HepG2 (cell line): ENCODE results near the gene IKZF5. TPM values are rescaled to one million over a fixed set of nuclear protein-coding genes. Genes with fewer than 3 reads are reported as not detected.
A peak's percentile ranks its signal among the peaks of the same experiment; 100 is the strongest.

Experiments
- AGO2 ChIP-seq: fragments of 200-400 bp; formaldehyde crosslinking; optimal IDR thresholded peaks from 2 replicates; pipeline ENCODE3; 2017; ENCODE audit warnings: mild to moderate bottlenecking, low read depth, low read length, moderate library complexity
- DBP ChIP-seq: sonication (generic); formaldehyde crosslinking; IDR thresholded peaks from 2 replicates; pipeline ENCODE4 v1.4.0; 2020; ENCODE audit warnings: missing genetic modification reagents; ENCODE audit errors: not compliant biosample characterization
- DNMT3B ChIP-seq: conservative IDR thresholded peaks from 2 replicates; pipeline ENCODE4 v1.6.1; 2016; ENCODE audit warnings: missing biosample characterization, control low read depth
- EHMT2 ChIP-seq: fragments of 200-600 bp; sonication (generic); IDR thresholded peaks from 2 replicates; pipeline ENCODE4 v1.7.0; 2017; ENCODE audit warnings: antibody characterized with exemption, low read depth, low read length, borderline replicate concordance
- ERF ChIP-seq: IDR thresholded peaks from 2 replicates; pipeline ENCODE4 v1.6.1; 2018; ENCODE audit warnings: missing biosample characterization, missing genetic modification reagents
- GTF3A ChIP-seq: sonication (generic); formaldehyde crosslinking; conservative IDR thresholded peaks from 2 replicates; pipeline ENCODE4 v1.4.0; 2020; ENCODE audit warnings: mild to moderate bottlenecking, missing genetic modification reagents
- HDAC6 ChIP-seq: fragments of 200-600 bp; sonication (generic); IDR thresholded peaks from 2 replicates; pipeline ENCODE4 v1.7.0; 2017; ENCODE audit warnings: mild to moderate bottlenecking, antibody characterized with exemption, low read length, low read depth
- HOXA9 ChIP-seq: sonication (generic); formaldehyde crosslinking; IDR thresholded peaks from 2 replicates; pipeline ENCODE4 v1.8.1; 2022; ENCODE audit warnings: missing genetic modification reagents, mild to moderate bottlenecking, moderate library complexity, borderline replicate concordance
- IKZF1 ChIP-seq: fragments of 450-650 bp; IDR thresholded peaks from 2 replicates; pipeline ENCODE4 v1.7.1; 2016
- KAT7 ChIP-seq: IDR thresholded peaks from 2 replicates; pipeline ENCODE4 v1.6.1; 2018; ENCODE audit warnings: borderline replicate concordance, missing compliant biosample characterization
- KDM6A ChIP-seq: IDR thresholded peaks from 2 replicates; pipeline ENCODE4 v1.6.1; 2016; ENCODE audit warnings: low read depth
- MAFG ChIP-seq: sonication (generic); formaldehyde crosslinking; IDR thresholded peaks from 2 replicates; pipeline ENCODE4 v1.5.1; 2020; ENCODE audit warnings: mild to moderate bottlenecking, missing genetic modification reagents
- MTA1 ChIP-seq: sonication (generic); formaldehyde crosslinking; IDR thresholded peaks from 2 replicates; pipeline ENCODE4 v1.4.0; 2020; ENCODE audit warnings: missing genetic modification reagents, mild to moderate bottlenecking, borderline replicate concordance
- NFE2L2 ChIP-seq: fragments of 150-350 bp; IDR thresholded peaks from 2 replicates; pipeline ENCODE4 v1.6.1; 2014; ENCODE audit warnings: low read length
- PPARG ChIP-seq: conservative IDR thresholded peaks from 2 replicates; pipeline ENCODE4 v1.6.1; 2016; ENCODE audit warnings: missing biosample characterization, missing genetic modification reagents
- RARA ChIP-seq: IDR thresholded peaks from 2 replicates; pipeline ENCODE4 v1.6.1; 2016; ENCODE audit warnings: missing genetic modification reagents, missing compliant biosample characterization
- SNAI1 ChIP-seq: sonication (generic); formaldehyde crosslinking; IDR thresholded peaks from 2 replicates; pipeline ENCODE4 v1.5.0; 2020; ENCODE audit warnings: mild to moderate bottlenecking, missing genetic modification reagents, borderline replicate concordance
- TARDBP ChIP-seq: sonication (generic); formaldehyde crosslinking; IDR thresholded peaks from 2 replicates; pipeline ENCODE4 v1.8.0; 2022; ENCODE audit warnings: mild to moderate bottlenecking, missing genetic modification reagents
- TBX2 ChIP-seq: sonication (generic); formaldehyde crosslinking; IDR thresholded peaks from 2 replicates; pipeline ENCODE4 v1.5.0; 2020; ENCODE audit warnings: missing genetic modification reagents, mild to moderate bottlenecking, borderline replicate concordance
- ZFP1 ChIP-seq: IDR thresholded peaks from 2 replicates; pipeline ENCODE4 v1.6.1; 2016
- ZFX ChIP-seq: sonication (generic); formaldehyde crosslinking; IDR thresholded peaks from 2 replicates; pipeline ENCODE4 v1.4.0; 2020; ENCODE audit warnings: mild to moderate bottlenecking, low read depth, missing genetic modification reagents, moderate library complexity
- ZNF235 ChIP-seq: sonication (generic); formaldehyde crosslinking; IDR thresholded peaks from 2 replicates; pipeline ENCODE4 v1.8.1; 2023; ENCODE audit warnings: mild to moderate bottlenecking, missing genetic modification reagents, borderline replicate concordance
- ZNF282 ChIP-seq: fragments of 450-650 bp; IDR thresholded peaks from 2 replicates; pipeline ENCODE4 v1.6.1; 2018; ENCODE audit not compliant: partially characterized antibody
- ZNF678 ChIP-seq: sonication (generic); formaldehyde crosslinking; IDR thresholded peaks from 2 replicates; pipeline ENCODE4 v1.4.0; 2020; ENCODE audit warnings: mild to moderate bottlenecking, missing genetic modification reagents
- ZNF704 ChIP-seq: sonication (generic); formaldehyde crosslinking; IDR thresholded peaks from 2 replicates; pipeline ENCODE4 v1.8.1; 2023; ENCODE audit warnings: mild to moderate bottlenecking, inconsistent platforms, moderate library complexity, missing genetic modification reagents, borderline replicate concordance
- ZNF737 ChIP-seq: sonication (generic); formaldehyde crosslinking; IDR thresholded peaks from 2 replicates; pipeline ENCODE4 v1.5.0; 2020; ENCODE audit warnings: missing genetic modification reagents, mild to moderate bottlenecking, borderline replicate concordance
- ZSCAN22 ChIP-seq: sonication (generic); formaldehyde crosslinking; IDR thresholded peaks from 2 replicates; pipeline ENCODE4 v1.4.0; 2020; ENCODE audit warnings: mild to moderate bottlenecking, missing genetic modification reagents
- polyA plus RNA-seq, 8 experiments: library from polyadenylated mRNA; depleted of rRNA in 3 of 8; stranded (reverse) in 7 of 8; unstranded in 1 of 8; fragments of >200 nt; fragmentation: Illumina TruSeq in 4 of 8; extraction: Trizol in 4 of 8; gene quantifications; 2 replicates each; pipeline versions ENCODE4 v1.2.1 to v1.2.3, GENCODE V29; 2011 to 2016; ENCODE audit warnings: low read depth in 4 of 8, missing spikeins in 1 of 8, mixed read lengths in 1 of 8; ENCODE audit not compliant: insufficient read depth in 1 of 8
- total RNA-seq, 5 experiments: library from RNA; depleted of rRNA; stranded (reverse); fragments of >200 nt; fragmentation: Illumina TruSeq; extraction: Trizol; gene quantifications; 2 replicates each; pipeline ENCODE4 v1.2.3, GENCODE V29; 2016; ENCODE audit warnings: low read depth in 1 of 5
- TF ChIP-seq, protein P1 (sequence below): sonication (generic); formaldehyde crosslinking; IDR thresholded peaks from 2 replicates; pipeline ENCODE4 v1.5.0; 2020; ENCODE audit warnings: missing genetic modification reagents, mild to moderate bottlenecking, borderline replicate concordance

Gene IKZF5
- total and polyA plus RNA-seq, 2 of the 13 experiments (the other 11 are each of a cell fraction or from before 2014, with no cell fraction given): 3.7 to 12.0 TPM

DNA sequence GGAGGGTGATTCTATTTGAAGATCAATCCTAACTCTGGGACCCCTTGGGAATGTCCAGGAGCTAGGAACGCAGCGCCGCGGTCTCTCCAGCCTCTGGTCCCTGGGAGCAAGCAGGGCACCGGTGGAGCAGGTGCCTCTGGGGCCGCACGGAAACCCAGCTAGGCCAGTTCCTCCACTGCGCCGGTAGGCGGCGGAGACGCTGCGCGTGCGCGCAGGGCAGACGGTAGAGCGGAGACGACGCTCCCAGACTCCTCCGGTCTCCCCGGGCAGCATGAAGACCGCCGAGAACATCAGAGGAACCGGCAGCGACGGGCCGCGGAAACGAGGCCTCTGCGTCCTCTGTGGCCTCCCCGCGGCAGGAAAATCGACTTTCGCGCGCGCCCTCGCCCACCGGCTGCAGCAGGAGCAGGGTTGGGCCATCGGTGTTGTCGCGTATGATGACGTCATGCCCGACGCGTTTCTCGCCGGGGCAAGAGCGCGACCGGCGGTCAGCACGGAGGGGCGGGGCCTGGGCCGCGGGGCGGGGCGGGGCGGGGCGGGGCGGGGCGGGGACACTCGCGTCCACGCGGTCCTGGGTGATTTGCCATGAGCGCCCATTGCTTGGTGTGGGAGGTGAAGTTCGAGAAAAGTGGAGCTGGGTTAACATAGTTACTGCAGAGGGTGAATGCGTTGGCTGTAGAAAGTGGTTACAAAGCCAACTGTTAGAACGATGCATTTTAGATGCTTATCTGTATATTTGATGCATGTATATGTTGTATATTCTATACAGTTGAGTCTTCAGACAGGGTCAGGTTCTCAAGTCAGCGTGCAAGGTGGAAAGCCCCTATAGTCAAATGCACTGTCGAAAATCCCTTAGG is 28.2 kb downstream of the IKZF5 start, which contains the start of gene PSTK (continued):
- TF ChIP-seq ZNF737 (0 out of 2 replicates have a peak, but pooled peaks have one; percentile 51), ZNF704 (CRISPR knock-in tag) (0 out of 2 replicates have a peak, but pooled peaks have one; percentile 84), TARDBP (no peak), TBX2 (CRISPR knock-in tag) (peak; percentile 78; the same call in 1 of the 2 replicates), AGO2 (peak; percentile 43), ZNF235 (CRISPR knock-in tag) (no peak), ZFX (CRISPR knock-in tag) (peak; percentile 85), ZSCAN22 (CRISPR knock-in tag) (no peak), EHMT2 (no peak), KAT7 (CRISPR knock-in tag) (no peak), IKZF1 (no peak), ZNF678 (CRISPR knock-in tag) (no peak), ERF (no peak), DBP (CRISPR knock-in tag) (no peak), HDAC6 (no peak), RARA (CRISPR knock-in tag) (peak; percentile 8; the same call in 1 of the 2 replicates), GTF3A (CRISPR knock-in tag) (no peak), DNMT3B (CRISPR knock-in tag) (no peak), NFE2L2 (no peak), PPARG (no peak), ZNF282 (no peak), HOXA9 (peak; percentile 57; the same call in 1 of the 2 replicates), KDM6A (CRISPR knock-in tag) (no peak), SNAI1 (CRISPR knock-in tag) (0 out of 2 replicates have a peak, but pooled peaks have one; percentile 66), ZFP1 (CRISPR knock-in tag) (no peak), MAFG (CRISPR knock-in tag) (no peak), MTA1 (CRISPR knock-in tag) (peak; percentile 52; the same call in 1 of the 2 replicates)
- TF ChIP-seq, protein P1, sequence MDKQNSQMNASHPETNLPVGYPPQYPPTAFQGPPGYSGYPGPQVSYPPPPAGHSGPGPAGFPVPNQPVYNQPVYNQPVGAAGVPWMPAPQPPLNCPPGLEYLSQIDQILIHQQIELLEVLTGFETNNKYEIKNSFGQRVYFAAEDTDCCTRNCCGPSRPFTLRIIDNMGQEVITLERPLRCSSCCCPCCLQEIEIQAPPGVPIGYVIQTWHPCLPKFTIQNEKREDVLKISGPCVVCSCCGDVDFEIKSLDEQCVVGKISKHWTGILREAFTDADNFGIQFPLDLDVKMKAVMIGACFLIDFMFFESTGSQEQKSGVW (CRISPR knock-in tag): no peak; the same call in 1 of the 2 replicates
